HAP-1 (cell line): ENCODE data around the gene ZNF577.

Experiments used
- DNase-seq, 2 experiments: peaks; one replicate each; pipeline ENCODE4 v3.0.0-alpha.2; 2016 to 2020; ENCODE audit warnings: low spot score in 2 of 2
- H3K27me3 ChIP-seq: fragments of 250-450 bp; sonication (Bioruptor Pico); 2 replicates; pipeline ENCODE4 v1.5.1; 2020; ENCODE audit warnings: low read depth, mild to moderate bottlenecking, moderate library complexity
- H3K36me3 ChIP-seq: fragments of 250-450 bp; sonication (Bioruptor Pico); replicated peaks from 2 replicates; pipeline ENCODE4 v1.5.1; 2020; ENCODE audit warnings: mild to moderate bottlenecking
- H3K4me1 ChIP-seq: fragments of 250-450 bp; sonication (Bioruptor Pico); 2 replicates; pipeline ENCODE4 v1.5.1; 2020; ENCODE audit warnings: mild to moderate bottlenecking
- H3K4me3 ChIP-seq: fragments of 250-450 bp; sonication (Bioruptor Pico); 2 replicates; pipeline ENCODE4 v1.5.1; 2020; ENCODE audit warnings: mild to moderate bottlenecking, moderate library complexity
- H3K9me3 ChIP-seq: fragments of 250-450 bp; sonication (Bioruptor Pico); 2 replicates; pipeline ENCODE4 v1.5.1; 2020; ENCODE audit warnings: mild to moderate bottlenecking, moderate library complexity
- in situ Hi-C: fragments of 300-500 bp; cut with MboI; formaldehyde crosslinking; loops from 3 replicates; pipeline ENCODE4 v1.14.3; 2020; ENCODE audit warnings: low sequenced_read_pairs, inconsistent platforms, mixed read lengths

The ZNF577 gene

GRCh38 chr19:51822325-51822724, 65.4 kb downstream of the ZNF577 start:
- in situ Hi-C loops: no loop called here
- Histone ChIP-seq H3K36me3 (no peaks in the 10 kb centered on the region), H3K9me3 (no peaks in the 10 kb centered on the region), H3K4me3 (no peak overlapping the region), H3K4me1 (no peaks in the 10 kb centered on the region), H3K27me3 (no peaks in the 10 kb centered on the region)
- DNase-seq: no peak

GRCh38 chr19:51821921-51822320, 65.8 kb downstream of the ZNF577 start:
- Histone ChIP-seq H3K4me3 (no peak overlapping the region), H3K27me3 (no peaks in the 10 kb centered on the region), H3K36me3 (no peaks in the 10 kb centered on the region), H3K4me1 (no peaks in the 10 kb centered on the region), H3K9me3 (no peaks in the 10 kb centered on the region)
- in situ Hi-C loops: no loop called here
- DNase-seq: no peak

- in situ Hi-C loops: no loop called here
- Histone ChIP-seq H3K27me3 (no peaks in the 10 kb centered on the region), H3K4me1 (no peaks in the 10 kb centered on the region), H3K36me3 (no peaks in the 10 kb centered on the region), H3K4me3 (no peak overlapping the region), H3K9me3 (no peaks in the 10 kb centered on the region)
- no peak for DNase-seq
These were observed 66.3 kb downstream of the ZNF577 start for GRCh38 chr19:51821456-51821855.
